Glomerular endothelial cell (primary cell): Measurements from ENCODE around the gene B2M. TPM values are rescaled to one million over a fixed set of nuclear protein-coding genes. Genes with fewer than 3 reads are reported as not detected.

Experiments
- DNase-seq: peaks from one replicate; pipeline ENCODE4 v3.0.0-alpha.2; 2011; ENCODE audit warnings: low read depth, low spot score; ENCODE audit errors: extremely low read depth
- total RNA-seq: library from RNA; depleted of rRNA; stranded (reverse); fragments of >200 nt; gene quantifications from 2 replicates; pipeline ENCODE4 v1.2.3, GENCODE V29; 2015

Gene B2M
- total RNA-seq, 1 donor from 2014 or later, result 4,884 TPM

DNA sequence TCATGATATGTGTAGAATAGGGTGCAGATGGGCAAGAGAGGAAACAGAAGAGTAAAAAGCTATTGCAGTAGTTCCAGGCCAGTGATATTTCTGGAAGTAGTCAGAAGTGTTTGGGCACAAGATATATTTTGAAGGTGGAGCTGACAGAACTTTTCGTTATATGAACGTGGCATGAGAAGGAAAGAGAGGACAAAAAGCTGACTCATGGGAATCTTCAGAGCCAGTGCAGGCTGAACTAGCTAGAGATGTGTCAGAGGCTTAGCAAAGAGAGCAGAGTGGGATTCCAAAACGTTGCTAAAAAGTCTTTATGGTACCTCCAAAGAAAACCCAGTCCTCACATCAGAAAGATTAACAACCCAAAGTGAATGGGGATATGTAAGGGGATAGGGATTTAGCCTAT, 53.7 kb downstream of the B2M start:
- DNase-seq, result no peak

Other genes starting within 250 kb of the B2M start
- 41.6 and 64.8 TPM in 2 replicates for gene EIF3J, start 174.4 kb upstream of the B2M start, total RNA-seq
- 36.3 and 43.3 TPM in 2 replicates for gene SPG11, start 47.9 kb upstream of the B2M start, total RNA-seq
- gene PATL2, start 194 bp upstream of the B2M start, total RNA-seq, result 0.35 and 0.48 TPM in 2 replicates
- gene TRIM69, start 25.0 kb downstream of the B2M start, total RNA-seq, result 8.1 and 12.0 TPM in 2 replicates
- not detected in 2 replicates for gene TERB2, start 245.2 kb downstream of the B2M start, total RNA-seq